Measurements from ENCODE around the gene MYO18B.

The MYO18B gene

GRCh38 chr22:25838960-25839741 lies 97.2 kb downstream of the MYO18B start:
- TF ChIP-seq POU6F1 (CRISPR knock-in tag; IDR thresholded peaks at IDR 0.05; ENCODE audit: borderline replicate concordance, low read depth) (no peak), ZC3H10 (CRISPR knock-in tag; IDR thresholded peaks at IDR 0.05) (no peak), ZFP3 (CRISPR knock-in tag; IDR thresholded peaks at IDR 0.05) (no peak), ISL1 (CRISPR knock-in tag; IDR thresholded peaks at IDR 0.05) (no peak)
- ATAC-seq, result no peak

GRCh38 chr22:25839755-25840154 lies 97.8 kb downstream of the MYO18B start:
- no peak for ATAC-seq
- TF ChIP-seq ISL1 (CRISPR knock-in tag; IDR thresholded peaks at IDR 0.05) (no peak), ZFP3 (CRISPR knock-in tag; IDR thresholded peaks at IDR 0.05) (no peak), ZFP30 (CRISPR knock-in tag; IDR thresholded peaks at IDR 0.05) (no peak), ZNF565 (CRISPR knock-in tag; conservative IDR thresholded peaks at IDR 0.05; ENCODE audit: low read depth) (no peak), ZNF8 (CRISPR knock-in tag; IDR thresholded peaks at IDR 0.05) (no peak)

- no peak for ATAC-seq
- TF ChIP-seq TOX (CRISPR knock-in tag; IDR thresholded peaks at IDR 0.05; ENCODE audit: borderline replicate concordance) (no peak), TCF4 (CRISPR knock-in tag; IDR thresholded peaks at IDR 0.05; ENCODE audit: borderline replicate concordance) (no peak), GLIS3 (CRISPR knock-in tag; IDR thresholded peaks at IDR 0.05) (no peak)
Measured at GRCh38 chr22:25840167-25840566, 98.2 kb downstream of the MYO18B start.

- TF ChIP-seq CREB5 (CRISPR knock-in tag; IDR thresholded peaks at IDR 0.05; ENCODE audit: low read depth) (no peak), CSRNP3 (CRISPR knock-in tag; IDR thresholded peaks at IDR 0.05) (no peak)
- ATAC-seq, result no peak
Measured at GRCh38 chr22:25840891-25841290, 98.9 kb downstream of the MYO18B start.

GRCh38 chr22:25841775-25842174 lies 99.8 kb downstream of the MYO18B start:
- ATAC-seq, result no peak
- TF ChIP-seq ISL1 (CRISPR knock-in tag; IDR thresholded peaks at IDR 0.05), result no peak
- no peak for TF ChIP-seq PPARA (CRISPR knock-in tag; IDR thresholded peaks at IDR 0.05; ENCODE audit: borderline replicate concordance)
- no peak for TF ChIP-seq TOX (CRISPR knock-in tag; IDR thresholded peaks at IDR 0.05; ENCODE audit: borderline replicate concordance)
- no peak for TF ChIP-seq ARNTL (CRISPR knock-in tag; IDR thresholded peaks at IDR 0.05; ENCODE audit: borderline replicate concordance, low read depth)
- no peak for TF ChIP-seq GLIS3 (CRISPR knock-in tag; IDR thresholded peaks at IDR 0.05)
- TF ChIP-seq ZFP3 (CRISPR knock-in tag; IDR thresholded peaks at IDR 0.05), result no peak
- TF ChIP-seq ZNF565 (CRISPR knock-in tag; conservative IDR thresholded peaks at IDR 0.05; ENCODE audit: low read depth), result no peak
- TF ChIP-seq POU6F1 (CRISPR knock-in tag; IDR thresholded peaks at IDR 0.05; ENCODE audit: borderline replicate concordance, low read depth), result no peak
- no peak for TF ChIP-seq CSDC2 (CRISPR knock-in tag; IDR thresholded peaks at IDR 0.05)
- no peak for TF ChIP-seq ZNF8 (CRISPR knock-in tag; IDR thresholded peaks at IDR 0.05)
- no peak for TF ChIP-seq PATZ1 (CRISPR knock-in tag; IDR thresholded peaks at IDR 0.05; ENCODE audit: borderline replicate concordance)
- TF ChIP-seq CREB5 (CRISPR knock-in tag; IDR thresholded peaks at IDR 0.05; ENCODE audit: low read depth), result no peak
- TF ChIP-seq ZFP30 (CRISPR knock-in tag; IDR thresholded peaks at IDR 0.05), result no peak
- TF ChIP-seq RARB (CRISPR knock-in tag; IDR thresholded peaks at IDR 0.05), result no peak
